8988T (cell line): ENCODE results near the gene EHMT1.
A peak's percentile ranks its signal among the peaks of the same experiment; 100 is the strongest.

Experiments
- DNase-seq: peaks from one replicate; pipeline ENCODE4 v3.0.0; 2011

EHMT1 gene

DNA sequence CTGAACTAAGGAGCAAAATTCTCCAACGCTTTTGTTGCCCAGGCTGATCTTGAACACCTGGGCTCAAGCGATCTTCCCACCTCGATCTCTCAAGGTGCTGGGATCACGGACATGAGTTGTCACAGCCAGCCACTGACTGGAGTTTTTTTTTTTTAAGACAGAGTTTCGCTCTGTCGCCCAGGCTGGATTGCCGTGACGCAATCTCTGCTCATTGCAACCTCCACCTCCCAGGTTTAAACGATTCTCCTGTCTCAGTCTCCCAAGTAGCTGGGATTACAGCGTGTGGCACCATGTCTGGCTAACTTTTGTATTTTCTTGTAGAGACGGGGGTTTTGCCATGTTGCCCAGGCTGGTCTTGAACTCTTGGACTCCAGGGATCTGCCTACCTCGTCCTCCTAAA is 58.2 kb downstream of the EHMT1 start:
- no peak for DNase-seq

DNA sequence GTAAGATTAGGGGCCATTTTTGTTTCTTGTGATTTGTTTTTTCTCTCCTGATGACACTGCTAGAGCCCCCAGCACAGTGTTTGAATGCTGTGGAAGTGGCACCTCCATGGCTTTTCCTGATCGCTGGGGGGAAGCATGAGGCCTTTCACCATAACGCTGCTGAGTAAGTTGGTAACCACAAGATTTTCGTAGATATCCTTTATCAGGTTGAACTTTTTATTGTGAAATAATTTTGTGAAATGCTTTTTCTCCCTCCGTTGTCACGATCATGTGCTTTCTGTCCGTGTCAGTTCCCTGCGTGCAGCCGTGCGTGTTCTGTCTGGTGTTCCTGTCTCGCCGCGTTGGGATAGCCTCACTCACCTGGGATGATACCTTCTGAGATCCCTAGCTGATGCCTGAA is 59.4 kb downstream of the EHMT1 start:
- no peak for DNase-seq

DNA sequence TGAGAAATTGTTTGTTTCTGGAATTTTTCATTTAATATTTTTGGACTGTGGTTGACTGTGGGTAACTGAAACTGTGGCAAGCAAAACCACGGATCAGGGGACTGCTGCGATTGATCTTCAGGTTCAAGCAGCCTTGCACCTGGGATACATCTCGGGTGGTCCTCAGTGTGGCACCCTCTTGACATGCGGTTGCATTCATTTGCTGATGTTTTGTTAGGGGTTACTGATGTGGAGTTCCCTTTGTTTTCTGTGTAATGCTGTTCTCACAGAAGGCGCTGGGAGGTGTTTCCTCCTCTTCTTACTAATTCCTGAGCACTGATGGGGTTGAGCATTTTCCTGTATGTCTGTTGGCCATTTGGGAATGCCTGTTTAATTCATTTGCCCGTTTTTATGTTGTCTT is 60.4 kb downstream of the EHMT1 start:
- DNase-seq: no peak

DNA sequence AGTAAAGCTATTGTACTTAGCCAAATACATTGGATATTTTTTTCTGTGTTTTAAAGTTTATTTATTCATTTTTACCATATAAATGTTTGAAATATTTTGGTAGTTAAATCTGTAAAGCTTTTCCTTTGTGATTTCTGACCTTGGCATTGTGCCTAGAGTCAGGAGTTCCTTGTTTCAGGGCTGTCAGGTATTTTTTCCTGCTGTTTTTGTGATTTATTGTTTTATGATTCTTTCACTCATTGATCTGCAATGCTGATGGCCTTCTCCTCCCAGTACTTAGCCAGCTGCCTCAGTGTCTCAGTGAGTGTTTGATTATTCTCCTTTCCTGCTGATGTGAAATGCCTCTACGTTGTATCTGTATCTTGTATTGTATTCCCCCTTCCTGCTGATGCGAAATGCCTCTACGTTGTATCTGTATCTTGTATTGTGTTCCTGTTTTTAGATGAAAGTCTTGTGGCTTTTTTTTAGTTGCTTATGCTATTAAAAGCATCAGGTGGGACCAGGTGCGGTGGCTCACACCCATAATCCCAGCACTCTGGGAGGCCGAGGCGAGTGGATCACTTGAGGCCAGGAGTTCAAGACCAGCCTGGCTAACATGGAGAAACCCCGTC is 61.0 kb downstream of the EHMT1 start:
- DNase-seq: no peak

DNA sequence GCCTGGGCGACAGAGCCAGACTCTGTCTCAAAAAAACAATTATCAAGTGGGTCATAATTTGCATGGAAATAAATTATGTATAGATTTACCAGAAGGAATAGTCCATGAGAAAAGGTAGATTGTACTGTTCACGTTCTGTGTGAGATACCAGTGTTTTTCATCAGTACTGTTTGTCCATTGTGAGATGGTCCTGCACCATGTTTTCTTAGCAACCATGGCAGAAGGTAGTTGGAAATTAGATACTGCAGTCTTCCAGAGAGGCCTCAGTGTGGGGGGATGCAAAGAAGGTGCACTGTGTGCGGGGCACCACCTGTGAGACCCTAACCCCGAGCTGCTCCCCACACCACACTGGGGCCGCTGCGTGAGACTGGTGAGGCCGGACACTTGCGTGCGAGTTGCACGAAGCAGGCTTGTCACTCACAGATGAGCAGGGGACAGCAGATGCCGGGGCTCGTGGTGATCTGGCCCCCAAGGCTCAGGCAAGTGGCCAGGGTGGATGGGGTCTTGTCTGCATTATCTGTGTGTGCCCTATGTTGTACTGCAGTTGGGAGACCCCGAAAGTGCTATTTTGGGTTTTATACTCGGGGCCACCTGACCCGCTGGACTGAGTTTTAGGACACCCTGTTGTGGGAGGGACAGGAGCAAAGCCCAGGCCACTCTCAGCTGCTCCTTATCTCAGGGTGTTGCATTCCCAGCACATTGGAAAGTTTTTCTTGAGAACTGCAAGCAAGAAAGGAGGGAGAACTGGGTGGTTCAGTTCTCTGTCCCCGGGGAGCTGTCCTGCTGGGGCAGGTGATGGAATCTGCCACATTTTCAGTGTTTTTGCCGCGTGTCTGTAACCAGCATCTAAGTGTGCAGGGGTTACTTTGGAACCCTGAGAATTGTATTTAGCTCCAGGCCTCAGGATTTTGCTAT is 61.9 kb downstream of the EHMT1 start:
- no peak for DNase-seq

DNA sequence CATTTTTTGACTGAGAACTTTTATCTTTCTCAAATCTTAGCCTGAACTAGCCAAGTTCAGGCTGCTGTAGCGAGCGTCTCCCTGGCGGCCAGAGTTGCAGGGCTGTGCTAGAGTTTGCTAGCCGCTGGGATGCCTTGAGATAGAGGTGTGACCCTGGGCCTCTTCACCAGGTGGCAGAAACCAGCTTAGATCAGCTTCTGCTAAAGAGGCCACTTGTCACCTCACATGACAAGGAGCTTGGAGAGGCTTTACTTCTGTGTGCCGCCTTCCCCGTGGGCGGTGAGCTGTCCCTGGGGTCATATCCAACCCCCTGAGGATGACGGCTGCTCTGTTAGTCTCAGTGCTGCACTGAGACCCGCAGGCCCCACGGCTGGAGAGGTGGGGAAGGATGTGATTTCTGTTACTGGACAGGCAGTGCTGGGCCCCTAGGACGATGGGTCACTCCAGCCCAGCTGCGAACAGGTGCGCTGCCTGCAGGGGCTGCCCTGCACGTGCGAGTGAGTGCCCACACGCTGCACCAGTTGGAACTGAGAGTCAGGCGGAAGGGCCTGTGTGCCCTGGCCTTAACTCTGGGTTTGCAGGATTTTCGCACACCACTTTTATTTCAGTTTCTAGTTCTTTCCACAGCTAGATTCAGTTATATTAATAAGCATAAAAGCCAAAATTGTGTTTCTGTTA is 63.8 kb downstream of the EHMT1 start:
- no peak for DNase-seq

DNA sequence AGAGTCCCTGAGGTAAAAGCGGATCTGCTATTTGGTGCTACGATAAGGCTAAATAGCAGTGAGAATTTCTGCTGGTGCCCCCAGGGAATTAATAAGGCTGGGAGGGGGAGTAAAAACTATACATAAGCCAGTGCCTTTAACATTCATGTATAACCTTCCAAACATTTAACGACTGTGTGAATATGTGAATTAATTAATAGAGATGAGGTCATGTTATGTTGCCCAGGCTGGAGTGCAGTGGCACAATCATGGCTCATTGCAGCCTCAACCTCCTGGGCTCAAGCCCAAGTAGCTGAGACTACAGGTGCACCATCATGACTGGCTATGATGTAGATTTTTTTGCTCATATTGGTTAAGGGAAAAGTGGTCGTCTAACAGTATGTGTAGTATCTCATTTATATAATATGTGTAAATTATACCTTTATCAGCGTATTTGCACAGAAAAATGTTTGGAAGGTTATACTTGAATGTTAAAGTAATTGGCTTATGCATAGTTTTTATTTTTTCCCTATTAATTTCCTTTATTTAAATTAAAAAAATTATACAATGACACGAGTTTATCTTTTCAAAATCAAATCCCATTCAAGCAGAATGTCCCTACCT is 64.6 kb downstream of the EHMT1 start:
- DNase-seq: no peak

DNA sequence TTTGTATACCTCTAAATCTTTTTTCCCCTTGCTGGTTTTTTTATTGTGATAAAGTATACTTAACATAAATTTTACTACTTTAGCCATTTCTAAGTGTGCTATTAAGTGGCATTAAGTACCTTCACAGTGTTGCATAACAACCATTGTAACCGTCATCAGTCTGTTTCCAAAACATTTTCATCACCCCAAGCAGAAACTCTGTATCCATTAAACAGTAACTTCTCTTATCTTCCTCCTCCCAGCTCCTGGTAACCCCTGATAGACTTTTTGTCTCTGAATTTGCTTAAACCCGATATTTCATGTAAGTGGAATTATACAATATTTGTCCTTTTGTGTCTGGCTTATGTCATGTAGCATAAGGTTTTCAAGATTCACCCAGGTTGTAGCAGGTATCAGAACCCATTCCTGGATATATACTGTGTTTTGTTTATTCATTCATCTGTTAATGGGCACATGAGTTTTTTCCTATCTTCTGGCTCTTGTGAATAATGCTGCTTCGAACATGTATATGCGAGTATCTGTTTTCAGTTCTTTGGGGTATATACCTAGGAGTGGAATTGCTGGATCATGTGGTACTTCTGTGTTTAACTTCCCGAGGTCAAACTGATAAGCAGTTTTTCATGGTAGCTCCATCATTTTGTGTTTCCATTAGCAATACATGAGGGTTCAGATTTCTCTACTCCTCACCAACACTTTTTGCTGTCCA is 66.4 kb downstream of the EHMT1 start:
- DNase-seq: no peak

DNA sequence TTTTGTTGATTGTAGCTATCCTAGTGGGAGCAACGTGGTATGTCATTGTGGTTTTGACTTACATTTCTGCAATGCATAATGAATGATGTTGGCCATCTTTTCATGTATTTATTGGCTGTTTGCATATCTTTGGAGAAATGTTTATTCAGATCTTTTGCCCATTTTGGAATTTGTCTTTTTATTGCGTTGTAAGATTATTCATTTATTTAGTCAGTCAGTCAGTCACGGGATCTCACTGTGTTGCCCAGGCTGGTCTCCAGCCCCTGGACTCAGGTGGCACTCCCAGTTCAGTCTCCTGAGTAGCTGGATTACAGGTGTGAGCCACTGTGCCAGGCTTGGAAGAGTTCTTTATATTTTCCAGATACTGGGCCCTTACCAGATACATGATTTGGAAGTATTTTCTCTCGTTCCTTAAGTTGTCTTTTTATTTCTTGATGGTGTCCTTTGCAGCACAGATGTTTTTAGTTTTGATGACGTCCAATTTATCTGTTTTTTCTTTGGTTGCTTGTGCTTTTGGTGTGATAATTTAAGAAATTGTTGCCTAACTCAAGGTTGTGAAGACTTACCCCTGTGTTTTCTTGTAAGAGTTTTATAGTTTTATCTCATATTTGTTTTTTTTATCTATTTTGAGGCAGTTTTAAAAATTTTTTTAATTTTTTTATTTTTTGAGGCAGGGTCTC is 67.1 kb downstream of the EHMT1 start:
- DNase-seq: no peak

DNA sequence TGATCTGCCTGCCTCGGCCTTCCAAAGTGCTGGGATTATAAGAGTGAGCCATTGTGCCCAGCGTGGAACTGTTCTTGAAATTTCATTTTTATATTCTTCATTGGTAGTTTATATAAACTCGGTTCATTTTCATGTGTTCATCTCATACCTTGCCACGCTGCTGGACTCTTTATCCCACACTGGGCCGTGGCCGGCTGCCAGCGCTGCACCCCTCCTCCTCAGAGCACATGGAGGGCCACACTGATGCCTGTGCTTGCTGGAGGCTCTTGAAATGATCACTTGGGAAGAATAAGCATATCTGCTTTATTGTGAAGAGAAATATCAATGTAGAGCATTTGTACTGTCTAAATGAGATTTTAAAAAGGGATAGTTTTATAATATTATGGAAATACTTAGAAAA is 69.5 kb downstream of the EHMT1 start:
- no peak for DNase-seq

DNA sequence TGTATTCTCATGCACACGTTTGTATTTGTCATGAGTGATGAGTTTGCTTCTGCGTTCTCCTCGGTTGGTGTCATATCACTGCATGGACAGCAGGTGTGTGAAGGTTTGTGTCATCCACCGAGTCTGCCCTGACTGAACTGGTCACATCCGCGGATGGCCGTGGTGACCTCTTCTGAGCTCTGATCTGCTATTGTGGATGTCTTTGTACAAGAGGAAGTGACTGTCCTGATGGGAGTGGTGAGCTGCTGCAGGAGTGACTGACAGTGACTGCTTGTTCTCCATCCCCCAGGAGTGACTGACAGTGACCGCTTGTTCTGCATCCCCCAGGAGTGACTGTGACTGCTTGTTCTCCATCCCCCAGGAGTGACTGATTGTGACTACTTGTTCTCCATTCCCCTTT is 69.9 kb downstream of the EHMT1 start:
- DNase-seq: no peak

DNA sequence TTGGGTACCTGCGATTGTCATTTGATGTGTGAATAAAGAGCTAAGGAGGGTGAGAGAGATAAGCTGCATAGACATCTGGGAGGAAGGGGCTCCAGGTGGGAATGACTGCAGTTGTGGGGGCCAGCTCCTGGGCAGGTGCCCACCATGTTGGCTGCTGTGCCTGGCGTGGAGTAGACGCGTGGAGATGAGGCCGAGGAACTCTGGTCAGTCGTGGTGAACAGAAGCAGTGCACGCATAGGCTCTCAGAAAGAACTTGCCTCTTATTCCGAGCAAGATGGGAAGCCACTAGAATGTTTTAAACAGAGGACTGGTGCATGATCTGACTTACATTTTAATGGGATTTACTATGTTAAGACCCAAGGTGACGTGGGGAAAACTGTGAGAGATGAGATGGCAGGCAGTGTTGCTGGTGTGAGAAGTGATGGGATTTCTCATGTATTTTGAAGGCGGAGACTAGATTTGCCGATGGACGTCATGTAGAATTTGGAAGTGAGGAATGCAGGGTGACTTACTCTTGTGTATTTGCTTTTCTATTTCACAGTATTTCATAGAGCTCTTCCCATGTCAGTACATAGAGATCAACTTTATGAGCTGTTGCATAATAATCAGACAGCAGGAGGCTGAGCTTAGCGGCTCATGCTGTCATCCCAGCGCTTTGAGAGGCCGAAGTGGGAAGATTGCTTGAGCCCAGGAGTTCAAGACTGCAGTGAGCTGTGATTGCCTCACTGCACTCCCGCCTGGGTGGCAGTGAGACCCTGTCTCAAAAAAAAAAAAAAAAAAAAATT is 71.1 kb downstream of the EHMT1 start:
- no peak for DNase-seq

DNA sequence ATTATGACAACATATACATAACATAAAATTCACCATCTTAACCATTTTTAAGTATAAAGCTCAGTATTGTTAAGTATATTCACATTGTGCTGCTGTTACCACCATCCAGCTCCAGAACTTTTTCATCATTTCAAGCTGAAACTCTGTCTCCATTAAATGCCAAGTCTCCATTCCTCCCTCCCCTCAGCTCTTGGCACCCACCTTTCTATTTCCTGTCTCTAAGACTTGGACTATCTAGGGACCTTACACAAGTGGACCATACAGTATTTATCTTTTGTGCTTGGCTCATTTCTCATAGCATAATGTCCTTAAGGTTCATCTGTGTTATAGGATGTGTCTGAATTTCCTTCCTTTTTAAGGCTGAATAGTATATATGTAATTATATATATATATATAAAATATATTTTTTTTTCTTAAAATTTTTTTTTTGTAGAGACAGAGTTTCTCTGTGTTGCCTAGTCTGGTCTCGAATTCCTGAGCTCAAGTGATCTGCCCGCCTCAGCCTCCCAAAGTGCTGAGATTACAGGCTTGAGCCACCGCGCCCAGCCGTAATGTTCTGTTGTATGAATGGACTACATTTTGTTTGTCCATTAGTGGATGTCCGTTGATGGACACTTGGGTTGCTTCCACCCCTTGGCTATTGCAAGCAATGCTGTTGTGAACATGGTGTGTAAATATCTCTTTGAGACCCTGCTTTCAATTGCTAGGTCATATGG is 72.3 kb downstream of the EHMT1 start:
- DNase-seq: no peak

DNA sequence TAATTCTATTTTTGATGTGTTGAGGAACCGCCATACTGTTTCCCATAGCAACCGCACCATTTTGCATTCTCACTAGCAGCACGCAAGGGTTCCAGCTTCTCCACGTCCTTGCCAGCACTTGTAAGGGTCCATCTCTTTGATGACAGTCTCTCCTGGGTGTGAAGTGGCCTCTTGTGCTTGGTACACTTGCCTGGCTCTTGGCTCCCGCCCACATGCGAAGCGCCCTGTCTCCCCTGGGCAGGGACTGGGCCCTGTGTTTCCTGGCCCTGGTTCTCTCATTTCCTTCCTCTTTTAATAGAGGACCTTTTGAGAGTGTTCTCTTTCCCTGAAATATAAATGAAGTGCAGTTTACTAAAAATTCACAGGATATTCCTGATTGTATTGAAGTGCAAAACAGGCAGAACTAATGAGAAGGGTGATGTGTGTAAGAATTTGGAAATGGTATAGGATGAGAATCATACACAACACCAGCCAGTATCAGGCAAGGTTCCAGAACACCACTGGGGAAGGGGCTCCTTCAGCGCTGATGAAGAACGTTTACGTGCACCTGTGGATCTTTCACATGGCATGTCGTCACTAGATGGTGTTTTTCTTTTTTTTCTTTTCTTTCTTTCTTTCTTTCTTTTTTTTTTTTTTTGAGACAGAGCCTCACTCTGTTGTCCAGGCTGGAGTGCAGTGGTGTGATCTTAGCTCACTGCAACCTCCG is 73.0 kb downstream of the EHMT1 start:
- DNase-seq: no peak

DNA sequence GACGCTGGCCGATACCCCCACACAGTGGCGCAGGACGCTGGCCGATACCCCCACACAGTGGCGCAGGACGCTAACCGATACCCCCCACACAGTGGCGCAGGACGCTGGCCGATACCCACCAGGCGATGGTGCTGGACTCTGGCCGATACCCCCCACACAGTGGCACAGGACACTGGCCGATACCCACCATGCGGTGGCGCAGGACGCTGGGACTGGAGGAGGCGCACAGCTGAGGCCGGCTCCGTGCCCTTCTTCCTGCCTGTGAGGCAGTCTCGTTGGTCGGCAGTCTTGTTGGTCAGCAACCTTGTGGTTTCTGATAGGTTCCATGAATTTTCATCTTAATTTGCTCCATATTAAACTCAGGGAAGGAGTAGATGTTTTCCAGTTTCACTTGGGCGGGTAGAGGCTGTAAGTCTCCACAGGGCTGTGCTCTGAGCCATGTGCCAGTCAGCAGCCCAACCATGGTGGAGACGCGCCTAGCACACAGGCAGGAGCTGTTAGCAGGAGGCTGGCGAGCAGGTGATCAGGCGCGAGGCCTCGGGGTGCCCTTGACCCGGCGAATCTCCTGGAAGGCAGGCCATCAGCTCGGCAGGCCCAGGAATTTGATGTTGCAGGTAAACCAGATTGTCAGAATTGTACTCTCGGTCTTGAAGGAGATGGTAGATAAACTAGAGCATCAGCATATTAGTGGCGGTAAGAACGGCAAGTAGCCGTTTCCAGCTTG is 75.6 kb downstream of the EHMT1 start:
- DNase-seq: no peak

DNA sequence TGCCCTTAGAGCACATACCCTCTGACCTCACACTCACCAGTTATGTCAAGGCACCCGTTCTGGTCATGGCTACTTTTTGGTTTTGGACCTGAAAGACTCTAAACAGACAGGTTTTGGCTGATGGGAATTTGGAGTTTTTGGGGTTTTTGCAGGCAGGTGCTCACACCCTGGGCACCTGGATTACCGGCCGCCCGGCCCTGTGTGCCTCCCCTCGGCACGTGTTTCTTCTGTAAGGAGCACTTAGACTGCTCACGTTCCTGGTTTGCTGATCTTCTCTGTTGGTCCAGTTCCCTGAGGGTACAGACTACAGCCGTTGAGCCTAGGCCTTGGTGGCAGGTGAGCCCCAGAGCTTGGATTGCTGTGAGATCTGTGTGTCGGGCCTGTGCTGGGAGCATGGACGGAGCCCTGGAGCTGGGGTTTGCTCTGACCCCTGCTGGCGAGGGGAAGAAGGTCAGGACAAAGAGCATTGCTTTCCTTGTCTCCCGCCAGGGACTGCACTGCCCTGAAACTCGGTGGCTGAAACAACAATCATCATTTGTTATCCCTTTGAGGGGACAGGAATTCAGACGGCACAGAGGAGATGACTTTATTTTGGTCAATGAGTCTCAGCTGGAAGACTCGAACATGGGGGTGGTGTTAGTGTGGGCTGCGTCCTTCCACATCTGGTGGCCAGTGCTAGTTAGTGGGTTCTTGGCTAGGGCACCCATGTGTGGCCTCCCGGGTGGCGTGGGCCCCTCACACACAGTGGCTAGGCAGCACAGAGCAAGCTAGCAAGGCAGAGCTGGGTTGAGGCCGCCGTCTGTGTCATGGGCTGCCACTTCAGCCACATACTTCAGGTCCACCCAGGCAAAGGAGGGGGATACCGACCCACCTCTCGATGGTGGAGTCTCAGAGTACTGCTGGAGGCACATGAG is 76.4 kb downstream of the EHMT1 start:
- DNase-seq: peak; percentile 64

DNA sequence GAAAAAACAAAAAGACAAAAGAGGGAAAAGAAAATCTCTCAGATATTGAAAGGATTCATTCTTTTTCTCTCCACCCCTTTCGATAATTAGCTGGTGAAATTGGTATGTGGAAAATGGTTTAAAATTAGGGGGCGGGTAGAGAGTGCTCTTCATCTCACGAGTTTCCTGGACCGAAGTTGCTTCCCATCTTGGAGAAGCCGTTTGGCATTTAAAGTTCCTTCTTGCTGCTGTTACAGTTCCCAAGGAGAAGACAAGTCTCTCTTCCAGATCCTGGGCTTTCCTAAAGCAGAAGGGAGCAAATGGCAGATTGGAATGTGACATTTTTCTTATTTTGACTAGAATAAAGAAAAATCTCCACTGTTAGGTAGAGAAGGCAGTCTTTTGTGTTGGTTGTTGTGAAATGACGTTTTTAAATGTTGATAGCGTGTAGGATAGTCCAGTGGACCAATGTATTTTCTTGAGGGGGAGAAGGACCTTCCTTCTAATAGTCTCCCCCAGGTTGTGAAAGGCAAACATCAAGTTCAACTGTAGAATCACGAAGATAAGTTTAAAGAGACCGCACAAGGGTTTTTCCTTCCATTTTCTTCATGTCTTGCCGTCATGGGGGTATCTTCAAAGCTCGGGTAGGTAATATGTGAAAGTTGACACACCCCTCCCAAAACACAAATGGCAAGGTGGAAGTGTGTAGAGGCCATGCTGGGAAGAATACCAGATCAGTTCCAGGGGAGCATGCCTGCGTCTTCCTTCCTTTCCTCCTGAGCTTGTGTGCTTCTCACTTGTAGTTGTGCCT is 77.5 kb downstream of the EHMT1 start:
- DNase-seq: no peak
